H1 (cell line): ENCODE results near the gene FAM234A. TPM values are rescaled to one million over a fixed set of nuclear protein-coding genes. Genes with fewer than 3 reads are reported as not detected.

Experiments used
- CTCF ChIA-PET: fragments of 300-600 bp; sonication (Branson Sonifier 250); formaldehyde crosslinking; loops from one replicate; lab custom pipeline; 2021; ENCODE audit not compliant: partially characterized antibody; lab: Charles Lee
- POLR2A ChIA-PET: fragments of 300-600 bp; sonication (Branson Sonifier 250); formaldehyde crosslinking; loops from one replicate; lab custom pipeline; 2021; ENCODE audit warnings: inconsistent platforms; ENCODE audit not compliant: partially characterized antibody; lab: Charles Lee
- DNase-seq, 2 experiments: peaks; one replicate each; pipeline versions ENCODE4 v3.0.0 to v3.0.0-alpha.2; 2010 to 2022; ENCODE audit warnings: low spot score in 2 of 2, low read depth in 1 of 2, mixed read lengths in 1 of 2
- FAIRE-seq: peaks from 2 replicates; lab custom pipeline; 2011; peaks lifted over from hg19 to GRCh38; lab: Jason Lieb, UNC
- H2AFZ ChIP-seq: 2 replicates; pipeline ENCODE4 v1.8.1; 2012; ENCODE audit warnings: low read length, inconsistent platforms
- H2AK5ac ChIP-seq: 2 replicates; pipeline ENCODE4 v1.6.1; 2013; ENCODE audit warnings: low read depth, low read length
- H2BK120ac ChIP-seq: replicated peaks from 2 replicates; pipeline ENCODE3; 2013; ENCODE audit warnings: low read depth, low read length, inconsistent platforms
- H2BK12ac ChIP-seq: 2 replicates; pipeline ENCODE4 v1.6.1; 2013; ENCODE audit warnings: low read depth, low read length
- H2BK15ac ChIP-seq: 2 replicates; pipeline ENCODE4 v1.6.1; 2013; ENCODE audit warnings: low read length
- H2BK20ac ChIP-seq: 2 replicates; pipeline ENCODE4 v1.6.1; 2013; ENCODE audit warnings: low read length
- H2BK5ac ChIP-seq: 2 replicates; pipeline ENCODE4 v1.6.1; 2013; ENCODE audit warnings: low read depth, low read length
- H3K14ac ChIP-seq: 2 replicates; pipeline ENCODE4 v1.6.1; 2013; ENCODE audit warnings: inconsistent platforms; ENCODE audit not compliant: insufficient read length
- H3K18ac ChIP-seq: 2 replicates; pipeline ENCODE4 v1.6.1; 2013; ENCODE audit warnings: low read length; ENCODE audit errors: extremely low read depth
- H3K23ac ChIP-seq: 2 replicates; pipeline ENCODE4 v1.6.1; 2013; ENCODE audit warnings: inconsistent platforms; ENCODE audit not compliant: insufficient read length
- H3K23me2 ChIP-seq: 2 replicates; pipeline ENCODE4 v1.6.1; 2013; ENCODE audit warnings: low read depth, low read length
- H3K27ac ChIP-seq: 2 replicates; pipeline ENCODE4 v1.6.1; 2011; ENCODE audit warnings: low read depth, low read length, inconsistent platforms
- H3K27me3 ChIP-seq, 4 experiments: replicated peaks in 1 of 4; 1 replicate in 1 of 4; 2 replicates in 3 of 4; pipeline versions ENCODE4 v1.6.1 to v1.8.1; 2011 to 2013; ENCODE audit warnings: low read length in 3 of 4, mild to moderate bottlenecking in 3 of 4, inconsistent platforms in 2 of 4, mixed read lengths in 2 of 4, moderate library complexity in 1 of 4; ENCODE audit not compliant: control insufficient read depth in 3 of 4, insufficient read depth in 3 of 4; ENCODE audit errors: extremely low read depth in 1 of 4
- H3K36me3 ChIP-seq, 4 experiments: 2 replicates each; pipeline versions ENCODE4 v1.6.1 to v1.8.1; 2011 to 2013; ENCODE audit warnings: mild to moderate bottlenecking in 4 of 4, low read length in 3 of 4, moderate library complexity in 2 of 4, control low read depth in 1 of 4, inconsistent platforms in 1 of 4; ENCODE audit not compliant: insufficient read depth in 4 of 4, control insufficient read depth in 2 of 4
- H3K4ac ChIP-seq: replicated peaks from 2 replicates; pipeline ENCODE3; 2013; ENCODE audit warnings: low read length, low read depth, mixed read lengths, inconsistent platforms; ENCODE audit not compliant: insufficient read length
- H3K4me1 ChIP-seq, 4 experiments: replicated peaks in 1 of 4; 1 replicate in 1 of 4; 2 replicates in 3 of 4; pipeline versions ENCODE4 v1.6.1 to v1.8.1; 2011 to 2013; ENCODE audit warnings: low read length in 3 of 4, inconsistent platforms in 2 of 4, mixed read lengths in 1 of 4; ENCODE audit not compliant: insufficient read depth in 4 of 4, control insufficient read depth in 3 of 4
- H3K4me2 ChIP-seq, 2 experiments: 2 replicates each; pipeline versions ENCODE4 v1.6.1 to v1.8.1; 2011 to 2013; ENCODE audit warnings: low read depth in 2 of 2, low read length in 2 of 2, control low read depth in 1 of 2, inconsistent platforms in 1 of 2, mild to moderate bottlenecking in 1 of 2; ENCODE audit not compliant: insufficient read depth in 1 of 2
- H3K4me3 ChIP-seq, 4 experiments: fragments of 200-600, 300-600 bp in 1 of 4; sonication (generic), shearing (Covaris generic), sonication (Bioruptor Twin) in 1 of 4; 2 replicates each; pipeline versions ENCODE4 v1.5.1 to v1.8.1; 2011 to 2016; ENCODE audit warnings: low read length in 4 of 4, low read depth in 3 of 4, control low read depth in 2 of 4, inconsistent platforms in 2 of 4, mild to moderate bottlenecking in 2 of 4, mixed read lengths in 1 of 4, moderate library complexity in 1 of 4; ENCODE audit not compliant: insufficient read depth in 2 of 4; ENCODE audit errors: extremely low read depth in 1 of 4
- H3K56ac ChIP-seq: replicated peaks from 2 replicates; pipeline ENCODE3; 2013; ENCODE audit warnings: low read depth, mild to moderate bottlenecking, mixed read lengths, low read length, inconsistent platforms; ENCODE audit not compliant: insufficient read length
- H3K79me1 ChIP-seq: 2 replicates; pipeline ENCODE4 v1.6.1; 2013; ENCODE audit warnings: low read depth, low read length, control low read depth
- H3K79me2 ChIP-seq, 2 experiments: 2 replicates each; pipeline versions ENCODE4 v1.6.1 to v1.8.1; 2012 to 2013; ENCODE audit warnings: low read length in 2 of 2, mild to moderate bottlenecking in 2 of 2, inconsistent platforms in 1 of 2; ENCODE audit not compliant: insufficient read depth in 2 of 2, control insufficient read depth in 1 of 2
- H3K9ac ChIP-seq, 4 experiments: replicated peaks in 1 of 4; 1 replicate in 1 of 4; 2 replicates in 3 of 4; pipeline versions ENCODE4 v1.6.1 to v1.8.1; 2011 to 2013; ENCODE audit warnings: low read depth in 3 of 4, low read length in 3 of 4, control low read depth in 2 of 4, mild to moderate bottlenecking in 2 of 4, moderate library complexity in 2 of 4, inconsistent platforms in 1 of 4; ENCODE audit errors: extremely low read depth in 1 of 4
- H3K9me3 ChIP-seq, 2 experiments: 2 replicates each; pipeline versions ENCODE4 v1.6.1 to v1.8.1; 2012 to 2013; ENCODE audit warnings: mild to moderate bottlenecking in 2 of 2, moderate library complexity in 2 of 2, control low read depth in 1 of 2, inconsistent platforms in 1 of 2, low read depth in 1 of 2, low read length in 1 of 2, mixed read lengths in 1 of 2; ENCODE audit not compliant: insufficient read depth in 2 of 2
- H4K20me1 ChIP-seq, 2 experiments: replicated peaks in 1 of 2; 2 replicates each; pipeline versions ENCODE3 to v1.8.1; 2011 to 2013; ENCODE audit warnings: inconsistent platforms in 2 of 2, low read length in 2 of 2, mild to moderate bottlenecking in 1 of 2; ENCODE audit not compliant: insufficient read depth in 2 of 2, control insufficient read depth in 1 of 2
- H4K5ac ChIP-seq: 2 replicates; pipeline ENCODE4 v1.6.1; 2013; ENCODE audit warnings: low read length, low read depth, mixed read lengths, inconsistent platforms; ENCODE audit not compliant: insufficient read length
- H4K8ac ChIP-seq: 2 replicates; pipeline ENCODE4 v1.8.0; 2013; ENCODE audit warnings: mild to moderate bottlenecking, moderate library complexity, low read length, inconsistent platforms; ENCODE audit not compliant: insufficient read depth; ENCODE audit errors: extremely low read depth
- H4K91ac ChIP-seq: replicated peaks from 2 replicates; pipeline ENCODE3; 2013; ENCODE audit warnings: low read length, mixed read lengths, inconsistent platforms; ENCODE audit not compliant: insufficient read length
- CBX5 ChIP-seq: fragments of 300-800, 300-1000 bp; sonication (generic); IDR thresholded peaks from 2 replicates; pipeline ENCODE4 v1.7.1; 2016; ENCODE audit warnings: antibody characterized with exemption, low read length, low read depth
- JUND ChIP-seq: IDR thresholded peaks from 2 replicates; pipeline ENCODE4 v1.6.1; 2011; ENCODE audit warnings: mild to moderate bottlenecking, improper control_type of control experiment, low read length
- RAD21 ChIP-seq, 2 experiments: IDR thresholded peaks in 1 of 2; conservative IDR thresholded peaks in 1 of 2; 2 replicates each; pipeline ENCODE4 v1.6.1; 2011; ENCODE audit warnings: low read depth in 2 of 2, low read length in 2 of 2, improper control_type of control experiment in 1 of 2, inconsistent platforms in 1 of 2, mild to moderate bottlenecking in 1 of 2, moderate library complexity in 1 of 2
- WGBS, 2 experiments: shearing (Covaris generic) in 1 of 2; methylation state at CpG; one replicate each; pipeline versions ENCODE4 v1.1.6 to v1.1.7; 2013 to 2015; ENCODE audit warnings: low lambda C conversion rate in 2 of 2, mixed read lengths in 2 of 2, inconsistent platforms in 1 of 2, low coverage in 1 of 2, missing lambda C conversion rate in 1 of 2; ENCODE audit not compliant: insufficient replicate concordance in 2 of 2, insufficient coverage in 1 of 2, insufficient read length in 1 of 2; ENCODE audit errors: extremely low coverage in 1 of 2, missing lambda C conversion rate in 1 of 2; 5-methylcytosine and 5-hydroxymethylcytosine counted together
- polyA plus RNA-seq, 7 experiments: library from polyadenylated mRNA; depleted of rRNA in 3 of 7; stranded (reverse) in 5 of 7; unstranded in 2 of 7; fragments of >200 nt in 5 of 7; fragments of 200-250 nt in 2 of 7; gene quantifications; 1 replicate in 5 of 7; 2 replicates in 1 of 7; 4 replicates in 1 of 7; pipeline versions ENCODE4 v1.2.1 to v1.2.3, GENCODE V29; 2011 to 2013; ENCODE audit warnings: missing spikeins in 2 of 7, mixed read lengths in 2 of 7
- total RNA-seq: library from RNA; stranded (reverse); fragmentation: NEBNext Ultra II Directional; extraction: Animal tissue kit (Norgen Biotek cat#: 25700); gene quantifications from 2 replicates; pipeline ENCODE4 v1.2.1, GENCODE V29; 2021

FAM234A gene
- total and polyA plus RNA-seq, 2 of the 8 experiments (the other 6 are each of a cell fraction or from before 2014, with no cell fraction given), result 80.6 to 104 TPM

DNA sequence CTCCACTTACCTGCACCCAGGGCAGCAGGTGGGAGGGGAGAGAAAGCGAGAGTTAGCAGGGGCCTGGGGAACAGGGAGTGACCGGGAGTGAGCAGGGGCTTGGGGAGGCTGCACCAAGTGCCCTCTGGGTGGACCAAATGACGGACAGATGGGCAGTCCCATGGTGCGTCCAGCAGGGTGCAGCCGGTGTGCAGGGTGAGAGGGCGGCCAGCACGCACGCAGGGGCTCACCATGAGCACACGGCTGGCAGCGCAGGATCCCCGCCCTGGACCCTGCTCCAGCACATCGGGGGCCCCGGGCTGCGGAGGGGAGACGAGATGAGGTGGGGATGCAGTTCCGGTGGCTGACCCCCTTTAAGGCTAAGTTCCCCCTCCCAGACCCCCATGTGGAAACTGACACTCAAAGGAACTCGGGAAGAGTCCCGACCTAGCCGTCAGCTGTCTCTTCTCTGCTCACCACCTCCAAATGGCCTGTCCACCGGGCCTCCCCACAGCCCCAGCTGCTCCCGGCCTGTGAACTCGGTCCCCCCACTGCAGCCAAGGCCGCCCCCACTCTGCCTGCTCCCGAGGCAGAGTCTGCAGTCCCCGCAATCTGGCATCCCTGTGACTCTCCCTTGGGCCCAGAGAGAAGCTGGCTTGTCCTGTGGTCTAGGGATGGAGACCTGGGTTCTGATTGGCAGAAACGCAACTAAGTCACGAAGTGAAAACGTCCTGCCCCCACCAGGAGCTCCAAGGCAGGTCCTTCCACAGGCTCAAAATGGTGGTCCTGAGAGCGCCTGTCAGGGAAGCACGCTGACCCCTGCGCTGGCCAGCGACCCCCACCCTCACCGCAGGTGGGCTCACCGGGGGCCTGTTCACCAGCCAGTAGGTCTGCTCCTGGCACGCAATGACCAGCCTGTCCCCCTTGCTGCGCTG lies 38.3 kb downstream of the FAM234A start:
- CTCF ChIA-PET, result interaction anchor here (1.2 kb wide), 1 partner anchor 207 kb away, joined by 3 read pairs; no protein-coding TSS in a partner anchor
- peaks cover 0 to 4% of the 10 kb centered on the region in 2 experiments for H4K20me1 ChIP-seq

More for the DNA sequence above, 38.3 kb downstream of the FAM234A start:
- no peak overlapping the region for H2BK5ac ChIP-seq
- H3K9ac ChIP-seq, result no peak overlapping the region
- H3K14ac ChIP-seq, result no peak overlapping the region
- peaks cover 0 to 6% (median 4%) of the 10 kb centered on the region in 4 experiments; a peak in 4 of 7 replicates for H3K4me1 ChIP-seq
- H2AK5ac ChIP-seq, result no peak overlapping the region
- H3K4ac ChIP-seq, result no peak overlapping the region
- no peak overlapping the region for H2BK12ac ChIP-seq
- no peak overlapping the region for H3K4me3 ChIP-seq
- POLR2A ChIA-PET, result interaction anchor here (0.9 kb wide), 1 partner anchor 43 kb away, joined by 4 read pairs; the partner anchor contains the start of gene LUC7L
- DNase-seq (no peak), FAIRE-seq (no peak)
- H3K18ac ChIP-seq, result no peak overlapping the region
- no peak for TF ChIP-seq CBX5
- no peak for TF ChIP-seq JUND
- TF ChIP-seq RAD21 (IDR thresholded peaks at IDR 0.05 in 1 of 2, conservative IDR thresholded peaks at IDR 0.05 in 1 of 2; ENCODE audit: low read depth in 2 of 2, low read length in 2 of 2), result no peak
- no peak overlapping the region for H4K5ac ChIP-seq
- H4K91ac ChIP-seq, result no peak overlapping the region
- H3K23me2 ChIP-seq, result peaks cover 5% of the 10 kb centered on the region; the same call in 1 of the 2 replicates
- H3K9me3 ChIP-seq, result no peaks in the 10 kb centered on the region
- H3K36me3 ChIP-seq, result no peaks in the 10 kb centered on the region
- H3K79me1 ChIP-seq, result no peaks in the 10 kb centered on the region
- no peak overlapping the region for H3K56ac ChIP-seq
- no peak overlapping the region for H2BK120ac ChIP-seq
- H4K8ac ChIP-seq, result no peak overlapping the region
- no peak overlapping the region for H2BK20ac ChIP-seq
- no peaks in the 10 kb centered on the region for H3K79me2 ChIP-seq
- no peak overlapping the region for H3K27ac ChIP-seq
- no peak overlapping the region for H2BK15ac ChIP-seq
- no peak overlapping the region for H3K23ac ChIP-seq
- H3K4me2 ChIP-seq, result no peak overlapping the region
- H2AFZ ChIP-seq, result no peak overlapping the region
- 91% methylated on average over 27 of the region's 36 CpGs; no CpG with 5 or more reads in 1 of the 2 experiments for WGBS, 2 experiments
- peaks cover 7 to 26% (median 22%) of the 10 kb centered on the region in 4 experiments; a peak in 6 of 7 replicates for H3K27me3 ChIP-seq
